Choroid plexus epithelial cell (primary cell): ENCODE results near the gene ADAMTS9.
A peak's percentile ranks its signal among the peaks of the same experiment; 100 is the strongest.

Experiments
- DNase-seq: peaks from one replicate; pipeline ENCODE4 v3.0.0-alpha.2; 2010; ENCODE audit warnings: low read depth
- H3K4me3 ChIP-seq: 2 replicates; pipeline ENCODE4 v1.5.1; 2011; ENCODE audit warnings: low read depth, mild to moderate bottlenecking, control low read depth, low read length, moderate library complexity
- TF ChIP-seq, protein P1 (sequence below): conservative IDR thresholded peaks from 2 replicates; pipeline ENCODE4 v1.5.1; 2011; ENCODE audit warnings: low read depth, mild to moderate bottlenecking, control low read depth, inconsistent platforms, low read length, moderate library complexity

The ADAMTS9 gene

DNA sequence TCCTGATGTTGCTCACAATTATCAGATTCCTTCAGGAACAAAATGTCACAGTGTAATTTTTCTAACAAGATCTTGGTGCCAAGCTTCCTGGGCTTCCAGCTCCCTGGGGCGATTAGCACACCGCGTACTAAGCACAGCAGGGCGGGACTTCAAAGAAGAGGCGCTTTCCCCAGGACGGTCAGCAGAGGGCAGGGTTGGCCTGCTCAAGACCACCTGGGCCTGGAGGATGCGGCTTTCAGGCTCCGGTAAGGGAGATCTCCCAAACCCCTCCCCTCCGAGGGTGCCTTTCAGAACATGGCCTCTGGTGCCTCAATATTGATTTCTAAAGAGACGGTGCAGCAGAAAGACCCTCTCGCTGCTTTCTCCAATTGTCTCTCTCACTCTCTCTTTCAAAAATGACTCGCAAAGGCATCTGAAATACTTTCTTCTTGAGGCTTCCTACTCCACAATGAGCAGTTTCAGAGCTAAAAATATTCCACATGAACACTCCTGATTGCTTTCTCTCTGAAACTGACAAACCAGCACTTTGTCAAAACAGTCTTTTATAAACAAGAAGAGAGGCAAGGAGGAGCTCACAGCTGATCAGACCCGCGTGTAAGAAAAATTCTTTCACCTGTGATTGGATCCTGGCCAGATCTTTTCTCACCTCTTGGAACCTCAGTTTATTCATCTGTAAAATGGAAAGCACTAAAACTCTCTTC, 154.0 kb downstream of the ADAMTS9 start:
- peak overlapping the region; percentile 4 for H3K4me3 ChIP-seq
- DNase-seq, result peak; percentile 97
- TF ChIP-seq, protein P1, sequence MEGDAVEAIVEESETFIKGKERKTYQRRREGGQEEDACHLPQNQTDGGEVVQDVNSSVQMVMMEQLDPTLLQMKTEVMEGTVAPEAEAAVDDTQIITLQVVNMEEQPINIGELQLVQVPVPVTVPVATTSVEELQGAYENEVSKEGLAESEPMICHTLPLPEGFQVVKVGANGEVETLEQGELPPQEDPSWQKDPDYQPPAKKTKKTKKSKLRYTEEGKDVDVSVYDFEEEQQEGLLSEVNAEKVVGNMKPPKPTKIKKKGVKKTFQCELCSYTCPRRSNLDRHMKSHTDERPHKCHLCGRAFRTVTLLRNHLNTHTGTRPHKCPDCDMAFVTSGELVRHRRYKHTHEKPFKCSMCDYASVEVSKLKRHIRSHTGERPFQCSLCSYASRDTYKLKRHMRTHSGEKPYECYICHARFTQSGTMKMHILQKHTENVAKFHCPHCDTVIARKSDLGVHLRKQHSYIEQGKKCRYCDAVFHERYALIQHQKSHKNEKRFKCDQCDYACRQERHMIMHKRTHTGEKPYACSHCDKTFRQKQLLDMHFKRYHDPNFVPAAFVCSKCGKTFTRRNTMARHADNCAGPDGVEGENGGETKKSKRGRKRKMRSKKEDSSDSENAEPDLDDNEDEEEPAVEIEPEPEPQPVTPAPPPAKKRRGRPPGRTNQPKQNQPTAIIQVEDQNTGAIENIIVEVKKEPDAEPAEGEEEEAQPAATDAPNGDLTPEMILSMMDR, result peak; percentile 95

DNA sequence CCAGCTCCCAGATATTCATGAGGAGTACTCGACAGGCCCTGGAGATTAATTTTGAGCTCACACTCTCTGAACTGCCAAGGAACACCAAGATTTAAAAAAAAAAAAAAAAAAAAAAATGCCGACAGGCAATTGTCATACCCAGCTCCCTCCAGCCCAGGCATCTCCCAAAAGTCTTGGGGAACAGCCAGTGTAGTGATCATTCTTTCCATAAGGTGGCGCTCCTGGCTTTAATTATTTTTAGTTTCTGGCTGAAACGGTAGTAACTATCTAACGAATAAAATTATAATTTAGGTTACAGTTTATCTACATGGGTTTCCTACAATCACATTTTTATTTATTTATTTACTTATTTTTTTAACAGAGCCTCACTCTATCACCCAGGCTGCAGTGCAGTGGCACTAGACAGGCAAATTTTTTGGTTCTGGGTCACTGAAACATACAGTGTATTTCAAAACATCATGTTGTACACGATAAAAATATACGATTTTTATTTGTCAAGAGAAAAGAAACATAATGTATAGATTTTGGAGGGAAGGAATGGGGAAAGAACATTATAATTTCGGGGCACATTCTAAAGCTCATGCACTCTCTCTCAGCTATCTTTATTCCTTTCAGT, 157.3 kb downstream of the ADAMTS9 start:
- no peak overlapping the region for H3K4me3 ChIP-seq
- DNase-seq, result peak; percentile 71
- TF ChIP-seq, protein P1, result peak; percentile 74

DNA sequence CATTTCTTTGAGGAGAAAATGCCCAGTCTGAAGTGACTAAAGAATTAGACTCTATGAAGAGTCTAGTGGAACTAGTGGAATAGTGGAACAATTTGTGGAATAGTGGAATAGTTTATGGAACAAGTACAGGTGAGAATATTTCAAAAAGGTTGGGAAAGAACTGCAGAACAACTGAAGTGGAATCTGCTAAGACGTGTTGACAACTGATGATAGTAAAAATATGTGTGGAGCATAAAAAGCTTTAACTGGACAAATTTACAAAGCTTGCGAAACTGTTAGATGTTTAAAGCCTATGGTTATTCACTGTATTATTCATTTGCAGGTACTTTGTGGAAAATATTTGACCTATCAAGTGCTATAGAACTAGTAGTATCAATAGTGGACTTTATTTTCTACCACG, 164.5 kb downstream of the ADAMTS9 start:
- no peak for DNase-seq
- no peak overlapping the region for H3K4me3 ChIP-seq
- TF ChIP-seq, protein P1, result no peak

DNA sequence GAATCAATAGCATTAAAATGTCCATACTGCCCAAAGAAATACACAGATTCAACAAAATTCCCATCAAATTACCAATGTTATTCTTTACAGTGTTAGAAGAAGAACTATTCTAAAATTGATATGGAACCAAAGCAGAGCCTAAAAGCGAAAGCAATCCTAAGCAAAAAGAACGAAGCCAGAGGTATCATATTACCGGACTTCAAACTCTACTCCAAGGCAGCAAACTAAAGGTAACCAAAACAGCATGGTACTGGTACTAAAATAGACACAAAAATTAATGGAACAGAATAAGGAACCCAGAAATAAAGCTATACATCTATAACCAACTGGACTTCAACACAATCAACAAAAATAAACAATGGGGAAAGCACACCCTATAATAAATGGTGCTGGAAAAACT, 167.5 kb downstream of the ADAMTS9 start:
- TF ChIP-seq, protein P1, result no peak
- H3K4me3 ChIP-seq, result no peak overlapping the region
- peak; percentile 37 for DNase-seq

DNA sequence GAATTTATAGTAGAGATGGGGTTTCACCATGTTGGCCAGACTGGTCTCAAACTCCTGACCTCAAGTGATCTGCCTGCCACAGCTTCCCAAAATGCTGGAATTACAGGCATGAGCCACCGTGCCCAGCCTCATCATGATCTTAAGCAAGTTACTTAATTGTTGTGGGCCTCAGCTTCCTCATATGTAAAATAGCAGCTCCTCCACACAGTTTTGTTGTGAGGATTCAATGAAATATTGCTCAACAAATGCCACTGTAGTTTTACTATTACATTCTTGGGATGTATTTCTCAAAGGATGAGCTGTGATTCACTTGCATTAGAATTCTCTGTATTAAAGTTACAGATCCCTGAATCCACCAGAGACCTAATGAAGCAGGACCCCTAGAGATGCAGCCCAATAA, 168.8 kb downstream of the ADAMTS9 start:
- TF ChIP-seq, protein P1, result no peak
- H3K4me3 ChIP-seq, result no peak overlapping the region
- DNase-seq, result peak; percentile 66

DNA sequence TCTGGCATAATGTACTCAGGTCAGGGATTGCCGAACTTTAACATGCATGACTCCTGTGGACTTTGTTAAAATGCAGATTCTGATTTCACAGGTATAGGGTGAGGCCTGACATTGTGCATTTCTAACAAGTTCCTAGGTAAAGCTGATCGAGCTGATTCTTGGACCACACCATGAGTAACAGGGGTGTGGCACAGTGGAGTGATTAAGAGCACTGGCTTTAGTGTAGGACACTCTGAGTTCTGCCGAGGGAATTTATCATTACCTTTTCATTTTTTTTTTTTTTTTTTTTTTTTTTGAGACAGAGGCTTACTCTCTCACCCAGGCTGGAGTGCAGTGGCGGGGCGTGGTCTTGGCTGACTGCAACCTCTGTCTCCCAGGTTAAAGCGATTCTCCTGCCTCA, 169.3 kb downstream of the ADAMTS9 start:
- H3K4me3 ChIP-seq, result no peak overlapping the region
- TF ChIP-seq, protein P1, result no peak
- no peak for DNase-seq

DNA sequence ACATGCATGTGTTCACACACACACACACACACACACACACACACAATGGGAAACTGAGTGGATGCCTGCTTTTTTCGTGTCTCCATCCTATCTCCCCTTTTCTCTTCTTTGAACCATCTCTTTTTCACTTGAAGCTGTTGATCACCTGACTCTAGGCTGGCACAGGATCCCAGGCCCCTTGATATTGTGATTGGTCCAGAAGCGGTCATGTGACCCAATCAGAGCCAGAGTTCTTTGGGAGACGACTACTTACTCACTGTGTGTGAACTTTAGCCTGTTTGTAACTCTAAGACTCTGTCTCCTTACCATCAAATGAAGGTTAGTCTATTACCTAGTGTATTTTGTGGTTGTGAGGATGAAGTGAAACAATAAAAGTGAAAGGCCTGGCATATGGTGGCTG, 172.9 kb downstream of the ADAMTS9 start:
- no peak for DNase-seq
- TF ChIP-seq, protein P1, result no peak
- H3K4me3 ChIP-seq, result no peak overlapping the region
